ENCODE measurements around the gene DLG2. TPM values are rescaled to one million over a fixed set of nuclear protein-coding genes. Genes with fewer than 3 reads are reported as not detected.

Gene DLG2
- total and polyA plus RNA-seq, 9 of the 15 experiments (the other 6 are each of a cell fraction or from before 2014, with no cell fraction given), result 0.52 to 1.6 (median 0.95) TPM

- TF ChIP-seq SIN3A (IDR thresholded peaks at IDR 0.05; ENCODE audit: borderline replicate concordance in 2 of 2, control insufficient read depth in 1 of 2, low read depth in 2 of 2, low read length in 2 of 2) (no peak), SIN3B (IDR thresholded peaks at IDR 0.05; ENCODE audit: low read depth) (no peak), ZNF217 (CRISPR knock-in tag; IDR thresholded peaks at IDR 0.05) (no peak), ZNF655 (CRISPR knock-in tag; IDR thresholded peaks at IDR 0.05) (no peak), REST (IDR thresholded peaks at IDR 0.05; ENCODE audit: borderline replicate concordance) (no peak), REST (CRISPR knock-in tag; IDR thresholded peaks at IDR 0.05; ENCODE audit: low read depth) (no peak)
Observed at GRCh38 chr11:85575388-85575787, 51.8 kb downstream of the DLG2 start (continued).

Data from K562 (cell line).